Stimulated activated CD8-positive, alpha-beta memory T cell treated with anti-CD3 and anti-CD28 coated beads, Interleukin-4, amount 100 ng/mL, for 1 hour (primary cell): Measurements from ENCODE around the gene IMPDH2.
"Not testable (repeated sequence)": the region's sequence is repeated elsewhere in the genome, so short reads cannot be mapped to it uniquely, and the experiment has no call there.

Experiments used
- DNase-seq, 2 donors: peaks; one replicate each; pipeline ENCODE4 v3.0.0-alpha.2; 2020; ENCODE audit warnings: low read depth in 2 of 2, low spot score in 1 of 2

The IMPDH2 gene

DNA sequence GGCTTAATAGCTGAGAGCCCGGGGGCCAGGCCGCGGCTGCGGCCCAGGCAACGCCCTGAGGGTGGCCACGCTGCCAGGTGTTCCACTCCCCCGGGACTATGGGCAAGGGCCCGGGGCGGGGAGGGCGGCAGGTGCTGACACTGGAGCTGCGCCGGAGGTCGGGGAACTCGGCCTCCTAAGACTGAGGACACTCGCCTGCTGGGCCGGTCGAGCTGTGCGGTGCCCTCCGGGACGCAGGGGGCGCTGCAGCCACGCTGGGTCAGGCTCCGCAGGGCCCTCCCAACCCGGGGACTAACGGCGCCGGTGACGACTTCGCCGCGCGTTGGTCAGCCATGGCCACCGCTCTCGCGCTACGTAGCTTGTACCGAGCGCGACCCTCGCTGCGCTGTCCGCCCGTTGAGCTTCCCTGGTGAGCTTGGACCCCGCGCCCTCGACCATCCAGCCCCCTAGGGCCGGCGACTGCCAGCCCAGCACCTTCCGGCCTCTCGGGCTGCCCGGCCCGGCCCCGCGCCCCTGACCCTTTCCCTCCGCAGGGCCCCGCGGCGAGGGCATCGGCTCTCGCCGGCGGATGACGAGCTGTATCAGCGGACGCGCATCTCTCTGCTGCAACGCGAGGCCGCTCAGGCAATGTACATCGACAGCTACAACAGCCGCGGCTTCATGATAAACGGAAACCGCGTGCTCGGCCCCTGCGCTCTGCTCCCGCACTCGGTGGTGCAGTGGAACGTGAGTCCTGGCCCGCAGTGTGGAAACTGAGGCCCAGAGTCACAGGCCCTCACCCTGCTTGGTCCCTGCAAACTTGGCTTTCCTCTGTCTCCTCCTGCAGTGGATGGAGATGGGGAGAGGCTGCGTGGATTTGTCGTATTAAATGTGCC is 7.1 kb downstream of the IMPDH2 start, which contains the start of gene NDUFAF3:
TSS of gene NDUFAF3 (plus strand) at position 309 of the 875 bp plus-strand sequence. CDS start at position 333, 24 bp downstream.
- DNase-seq: peak; percentile 84

DNA sequence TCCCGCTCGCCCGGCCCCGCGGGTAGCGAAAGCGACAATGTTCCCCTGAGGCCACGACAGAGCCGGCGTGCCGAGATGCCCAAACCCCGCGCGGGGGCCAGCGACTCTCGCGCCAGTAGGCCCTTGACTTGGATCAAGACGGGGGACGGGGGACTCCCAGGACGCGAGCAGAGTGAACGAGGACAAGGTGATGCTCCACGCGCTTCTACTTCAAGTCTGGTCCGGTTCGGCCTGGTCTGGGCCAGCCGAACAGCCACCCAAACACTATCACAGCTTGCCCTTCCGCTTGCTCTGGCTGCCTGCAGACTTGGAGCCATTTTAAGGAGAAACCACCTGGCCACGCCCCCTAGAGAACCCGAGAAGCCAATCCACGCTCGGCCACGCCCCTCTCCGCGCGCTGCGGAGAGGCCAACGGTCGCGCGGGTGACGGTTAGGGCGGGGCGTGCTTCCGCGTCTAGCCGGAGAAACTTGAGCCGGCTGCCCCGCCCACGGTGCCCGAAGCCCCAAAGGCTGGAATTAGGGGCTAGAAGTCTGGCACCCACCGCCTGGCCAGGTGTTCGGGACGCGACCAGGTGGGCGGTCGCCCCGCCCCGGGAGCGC is 7.9 kb downstream of the IMPDH2 start:
- peak; percentile 98 for DNase-seq

DNA sequence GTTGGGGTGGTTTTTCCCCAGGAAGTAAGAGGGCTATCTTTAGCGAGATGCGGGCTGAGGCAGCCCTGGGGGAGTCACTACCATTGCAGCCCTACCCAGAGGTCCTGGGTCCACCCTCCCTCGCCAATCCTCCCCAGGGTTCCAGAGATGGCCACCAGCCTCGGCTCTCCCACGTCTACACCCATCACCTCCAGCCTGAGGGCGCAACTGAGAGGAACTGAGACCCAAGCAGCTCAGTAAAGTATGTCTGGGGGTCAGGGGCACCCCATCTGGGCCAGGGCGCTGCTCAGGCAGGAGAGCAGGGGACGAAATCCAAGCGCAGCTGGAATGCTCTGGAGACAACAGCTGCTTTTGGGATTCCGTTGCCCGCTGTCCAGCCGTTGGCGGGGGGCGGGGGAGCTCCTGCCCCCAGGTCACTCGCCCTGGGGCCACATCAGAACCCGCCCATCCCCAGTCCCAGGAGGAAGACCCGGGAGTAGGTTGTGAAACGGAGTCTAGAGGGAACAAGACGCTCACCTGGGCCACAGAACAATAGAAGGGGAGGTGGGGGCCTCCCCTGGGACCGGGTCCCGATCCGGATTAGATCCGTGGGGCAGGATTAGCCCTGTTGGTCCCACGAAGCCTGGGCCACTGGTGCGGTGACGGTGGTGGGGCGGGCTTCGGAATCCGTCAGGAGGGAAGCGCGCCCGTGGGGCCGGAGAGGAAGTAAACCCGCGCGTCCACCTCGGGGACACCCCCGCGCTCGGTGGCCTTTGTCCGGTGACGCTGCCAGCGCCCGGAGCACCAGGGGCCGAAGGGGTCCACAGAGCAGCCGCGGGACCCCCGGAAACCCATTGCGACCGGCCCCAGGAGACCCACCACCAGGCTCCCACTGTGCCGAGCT is 8.6 kb downstream of the IMPDH2 start:
- no peak for DNase-seq

DNA sequence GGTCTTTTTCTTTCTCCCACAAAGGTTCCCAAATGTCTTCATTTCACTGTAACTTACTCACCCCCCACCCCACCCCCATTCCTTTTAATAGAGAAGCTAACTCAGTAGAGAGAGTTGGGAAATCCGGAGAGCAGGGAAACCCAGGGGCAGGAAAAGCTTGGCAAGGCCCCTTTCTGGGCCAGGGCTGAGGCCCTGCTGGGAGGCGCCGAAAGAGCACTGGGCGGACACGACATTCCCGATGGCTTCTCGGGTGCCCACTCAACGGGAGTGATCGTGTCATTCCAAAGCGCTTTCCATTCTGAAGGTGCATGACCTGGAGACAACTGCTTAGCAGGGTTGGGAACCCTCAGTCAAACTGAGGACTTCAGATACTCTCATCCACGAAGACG is 9.3 kb downstream of the IMPDH2 start:
- DNase-seq: no peak

DNA sequence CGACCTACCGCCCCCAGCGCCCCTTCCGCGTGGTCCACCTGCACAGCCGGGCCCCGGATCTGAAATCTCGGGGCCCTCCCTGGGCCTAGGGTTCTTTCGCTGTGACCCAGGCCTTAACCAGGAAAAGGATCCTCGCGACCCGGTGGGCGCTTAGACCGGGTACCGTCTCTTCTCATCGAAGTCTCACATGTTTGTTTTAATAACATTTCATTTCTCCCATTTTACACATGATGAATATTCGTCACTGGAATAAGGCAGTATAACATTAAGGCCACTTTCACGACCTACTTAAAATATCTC is 10.5 kb downstream of the IMPDH2 start:
- no peak for DNase-seq

DNA sequence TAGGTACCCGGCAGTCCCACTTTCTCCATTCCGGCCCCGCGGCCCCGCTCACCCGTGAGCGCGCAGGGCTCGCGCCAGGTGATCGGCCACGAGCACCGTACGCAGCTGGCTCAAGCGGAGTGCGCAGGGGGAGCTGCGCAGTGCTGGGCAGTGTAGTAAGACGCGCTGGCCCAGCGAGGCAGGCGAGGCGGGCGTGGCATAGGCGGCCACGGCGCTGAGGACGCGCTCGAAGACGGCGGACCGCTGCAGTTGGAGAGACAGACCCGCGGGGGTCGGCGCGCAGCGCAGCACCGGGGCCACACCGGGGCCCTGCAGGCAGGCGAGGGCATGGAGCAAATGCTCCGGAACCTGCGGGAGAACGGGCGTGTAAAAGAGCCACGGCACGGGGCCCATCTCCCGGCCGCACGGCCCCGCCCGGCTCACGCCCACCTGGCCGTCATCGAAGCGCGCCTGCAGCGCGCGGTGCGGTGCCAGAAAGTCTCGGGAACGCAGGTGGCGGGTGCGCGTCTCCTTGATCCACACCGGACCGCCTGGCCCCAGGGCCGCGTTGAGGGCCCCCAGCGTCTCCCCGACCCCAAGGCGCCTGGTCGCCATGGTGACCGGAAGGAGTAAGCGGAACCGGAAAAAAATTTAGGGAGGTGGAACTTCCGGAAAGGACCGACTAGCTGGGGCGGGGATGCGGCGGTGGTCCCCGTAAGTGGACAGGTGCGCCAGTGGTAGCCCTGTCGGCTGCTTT is 11.1 kb downstream of the IMPDH2 start, which contains the start of gene DALRD3:
TSS of gene DALRD3 (minus strand) at position 610 of the 736 bp plus-strand sequence. CDS start at position 594, 16 bp downstream.
- no peak for DNase-seq

DNA sequence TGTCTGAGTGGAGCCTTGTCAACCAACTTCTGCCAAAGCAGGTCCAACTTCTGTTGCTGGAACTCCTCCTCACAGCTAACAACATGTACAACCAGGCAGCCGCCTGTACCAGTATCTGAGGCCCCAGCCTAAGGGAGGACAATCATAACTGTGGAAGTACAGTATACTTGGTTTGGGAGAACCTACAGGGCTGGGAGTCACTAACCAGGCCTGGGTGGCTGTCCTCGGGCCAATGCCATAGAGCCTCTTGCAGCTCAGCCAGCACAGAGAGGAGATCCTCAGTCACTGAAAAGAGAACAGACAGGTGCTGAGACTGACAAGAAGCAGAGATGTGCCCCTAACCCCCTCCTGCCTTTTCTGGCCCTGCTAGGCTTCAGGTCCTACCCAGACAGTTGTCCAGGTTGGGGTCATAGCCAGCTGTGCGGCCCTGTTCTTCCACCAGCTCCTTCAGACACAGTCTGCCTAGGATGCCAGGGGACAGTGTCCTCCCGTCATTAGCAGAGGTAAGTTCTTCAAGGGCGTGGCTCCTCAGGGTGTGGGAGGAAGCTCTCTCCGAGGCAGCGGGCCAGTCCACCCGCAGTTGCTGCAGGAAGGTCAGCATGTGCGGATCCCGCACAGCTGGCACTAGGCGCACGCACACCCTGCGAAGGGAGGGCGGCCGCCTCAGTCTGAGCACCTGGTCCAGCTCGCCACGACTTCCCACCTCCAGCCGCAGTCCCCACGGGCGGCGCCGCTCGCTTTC is 11.8 kb downstream of the IMPDH2 start:
- DNase-seq: no peak

DNA sequence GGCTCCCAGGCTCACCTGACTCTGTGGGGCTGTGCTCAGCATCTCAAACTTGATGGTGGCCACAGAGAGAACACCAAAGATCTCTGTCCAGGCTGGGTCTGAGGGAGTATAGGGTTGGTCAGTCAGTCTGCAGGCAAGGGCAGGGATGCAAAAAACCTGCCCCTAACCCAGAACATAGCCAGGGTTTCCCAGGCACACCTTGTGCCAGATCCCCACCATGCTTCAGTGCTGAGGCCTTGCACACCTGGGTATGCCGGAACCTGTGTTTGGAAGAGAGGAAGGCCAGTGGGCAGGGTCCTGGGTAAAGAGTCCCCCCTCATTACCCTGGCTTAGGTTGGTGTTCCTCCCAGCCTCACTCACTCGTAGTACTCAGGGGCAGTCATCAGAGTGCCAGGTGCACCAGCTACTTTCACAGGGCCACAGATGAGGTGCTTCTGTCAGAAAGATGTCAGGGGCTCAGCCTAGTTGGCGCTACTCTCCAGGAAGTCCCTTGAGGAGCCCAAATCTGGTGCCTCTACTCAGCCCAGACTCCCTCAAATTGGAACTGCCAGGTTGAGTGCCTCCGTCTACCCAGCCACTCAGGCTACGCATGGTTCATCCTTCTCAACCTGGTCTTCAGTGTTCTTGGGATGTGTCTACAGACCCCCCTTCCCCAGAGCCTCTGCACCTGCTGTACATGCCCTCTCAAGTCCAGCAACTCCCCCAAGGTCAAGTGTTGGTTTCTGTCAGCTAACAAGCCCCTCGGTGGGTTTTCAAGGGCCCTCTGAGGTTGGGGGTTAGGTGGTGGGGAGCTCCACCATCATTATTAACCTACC is 12.6 kb downstream of the IMPDH2 start:
- DNase-seq: no peak

DNA sequence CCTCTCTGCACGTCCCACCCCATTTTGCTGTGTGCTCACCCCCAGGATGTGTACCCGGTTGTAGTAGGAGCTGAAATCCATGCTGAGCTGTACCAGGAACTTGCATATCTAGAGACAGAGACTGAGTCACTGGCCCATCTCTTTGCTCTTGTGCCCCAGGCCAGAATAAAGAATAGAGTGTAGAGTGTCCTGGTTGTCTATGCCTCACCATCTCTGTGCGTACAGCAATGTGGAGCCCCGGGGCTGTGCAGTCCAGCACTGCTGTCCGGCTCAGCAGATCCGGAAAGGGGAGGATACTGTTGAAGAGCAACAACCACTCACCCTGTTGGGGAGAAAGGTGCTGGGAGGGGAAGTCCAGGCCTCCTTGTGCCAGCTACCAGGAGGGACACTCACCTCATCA is 13.4 kb downstream of the IMPDH2 start:
- no peak for DNase-seq

DNA sequence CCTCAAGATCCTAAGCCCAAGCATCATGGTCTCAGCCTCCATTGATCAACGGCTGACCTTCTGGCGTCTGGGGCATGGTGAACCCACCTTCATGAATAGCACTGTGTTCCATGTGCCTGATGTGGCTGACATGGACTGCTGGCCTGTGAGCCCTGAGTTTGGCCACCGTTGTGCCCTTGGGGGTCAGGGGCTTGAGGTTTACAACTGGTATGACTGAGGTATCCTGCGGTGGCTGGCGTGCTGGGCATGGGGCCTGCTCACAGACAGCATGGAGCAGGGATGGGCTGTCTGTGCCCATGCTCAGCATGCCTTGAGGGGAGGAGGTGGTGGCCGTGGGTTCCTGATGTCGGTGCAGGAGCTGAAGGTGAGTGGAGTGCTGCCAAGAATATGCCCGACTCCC is 14.1 kb downstream of the IMPDH2 start:
- DNase-seq: no peak

DNA sequence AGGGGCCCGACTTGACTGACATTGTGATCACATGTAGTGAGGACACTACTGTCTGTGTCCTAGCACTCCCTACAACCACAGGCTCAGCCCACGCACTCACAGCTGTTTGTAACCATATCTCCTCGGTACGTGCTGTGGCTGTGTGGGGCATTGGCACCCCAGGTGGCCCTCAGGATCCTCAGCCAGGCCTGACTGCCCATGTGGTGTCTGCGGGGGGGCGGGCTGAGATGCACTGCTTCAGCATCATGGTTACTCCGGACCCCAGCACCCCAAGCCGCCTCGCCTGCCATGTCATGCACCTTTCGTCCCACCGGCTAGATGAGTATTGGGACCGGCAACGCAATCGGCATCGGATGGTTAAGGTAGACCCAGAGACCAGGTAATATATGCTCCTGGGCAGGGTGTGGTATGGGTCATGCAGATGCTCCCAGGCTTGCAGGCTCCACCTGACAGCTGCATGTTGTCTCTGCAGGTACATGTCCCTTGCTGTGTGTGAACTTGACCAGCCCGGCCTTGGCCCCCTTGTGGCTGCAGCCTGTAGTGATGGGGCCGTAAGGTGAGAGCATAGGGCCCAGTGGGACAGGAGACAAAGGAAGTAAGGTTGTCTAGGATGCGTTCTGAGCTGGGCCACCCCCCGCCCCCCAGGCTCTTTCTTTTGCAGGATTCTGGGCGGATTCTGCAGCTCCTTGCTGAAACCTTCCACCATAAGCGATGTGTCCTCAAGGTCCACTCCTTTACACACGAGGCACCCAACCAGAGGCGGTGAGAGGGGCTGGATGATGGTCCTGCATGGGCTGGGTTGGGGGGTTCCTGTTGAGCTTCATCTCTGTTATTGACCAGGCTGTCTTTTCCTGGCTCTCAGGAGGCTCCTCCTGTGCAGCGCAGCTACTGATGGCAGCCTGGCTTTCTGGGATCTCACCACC is 15.2 kb downstream of the IMPDH2 start:
- no peak for DNase-seq

DNA sequence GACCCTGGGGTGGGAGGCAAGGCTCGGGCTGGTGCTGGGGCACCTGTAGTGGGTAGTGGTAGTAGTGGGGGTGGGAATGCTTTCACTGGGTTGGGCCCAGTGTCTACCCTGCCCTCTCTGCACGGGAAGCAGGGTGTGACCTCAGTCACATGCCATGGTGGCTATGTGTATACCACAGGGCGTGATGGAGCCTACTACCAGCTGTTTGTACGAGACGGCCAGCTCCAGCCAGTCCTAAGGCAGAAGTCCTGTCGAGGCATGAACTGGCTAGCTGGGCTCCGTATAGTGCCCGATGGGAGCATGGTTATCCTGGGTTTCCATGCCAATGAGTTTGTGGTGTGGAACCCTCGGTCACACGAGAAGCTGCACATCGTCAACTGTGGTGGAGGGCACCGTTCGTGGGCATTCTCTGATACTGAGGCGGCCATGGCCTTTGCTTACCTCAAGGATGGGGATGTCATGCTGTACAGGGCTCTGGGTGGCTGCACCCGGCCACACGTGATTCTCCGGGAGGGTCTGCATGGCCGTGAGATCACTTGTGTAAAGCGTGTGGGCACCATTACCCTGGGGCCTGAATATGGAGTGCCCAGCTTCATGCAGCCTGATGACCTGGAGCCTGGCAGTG is 16.0 kb downstream of the IMPDH2 start:
- no peak for DNase-seq

DNA sequence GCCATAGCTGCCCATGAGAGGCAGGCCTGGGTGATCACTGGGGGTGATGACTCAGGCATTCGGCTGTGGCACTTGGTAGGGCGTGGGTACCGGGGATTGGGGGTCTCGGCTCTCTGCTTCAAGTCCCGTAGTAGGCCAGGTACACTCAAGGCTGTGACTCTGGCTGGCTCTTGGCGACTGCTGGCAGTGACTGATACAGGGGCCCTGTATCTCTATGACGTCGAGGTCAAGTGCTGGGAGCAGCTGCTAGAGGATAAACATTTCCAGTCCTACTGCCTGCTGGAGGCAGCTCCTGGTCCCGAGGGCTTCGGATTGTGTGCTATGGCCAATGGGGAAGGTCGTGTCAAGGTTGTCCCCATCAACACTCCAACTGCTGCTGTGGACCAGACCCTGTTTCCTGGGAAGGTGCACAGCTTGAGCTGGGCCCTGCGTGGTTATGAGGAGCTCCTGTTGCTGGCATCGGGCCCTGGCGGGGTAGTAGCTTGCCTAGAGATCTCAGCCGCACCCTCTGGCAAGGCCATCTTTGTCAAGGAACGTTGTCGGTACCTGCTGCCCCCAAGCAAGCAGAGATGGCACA is 16.7 kb downstream of the IMPDH2 start:
- no peak for DNase-seq

DNA sequence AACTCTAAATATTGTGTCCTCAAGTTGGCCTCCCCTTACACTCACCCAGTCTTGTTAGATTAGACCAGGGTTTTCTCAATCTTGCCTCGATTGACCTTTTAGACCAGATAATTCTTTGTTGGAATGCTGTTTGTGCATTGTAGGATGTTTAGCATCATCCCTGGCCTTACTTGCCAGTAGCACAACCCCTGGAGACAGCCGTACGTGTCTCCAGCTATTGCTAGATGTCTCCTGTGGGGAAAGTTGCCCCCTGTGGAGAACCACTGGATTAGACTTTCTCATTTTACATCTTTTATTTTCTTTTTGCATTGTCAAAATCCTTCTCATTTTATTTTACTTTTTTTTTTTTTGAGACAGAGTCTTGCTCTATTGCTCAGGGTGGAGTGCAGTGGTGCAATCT is 19.8 kb downstream of the IMPDH2 start:
- DNase-seq: no peak

DNA sequence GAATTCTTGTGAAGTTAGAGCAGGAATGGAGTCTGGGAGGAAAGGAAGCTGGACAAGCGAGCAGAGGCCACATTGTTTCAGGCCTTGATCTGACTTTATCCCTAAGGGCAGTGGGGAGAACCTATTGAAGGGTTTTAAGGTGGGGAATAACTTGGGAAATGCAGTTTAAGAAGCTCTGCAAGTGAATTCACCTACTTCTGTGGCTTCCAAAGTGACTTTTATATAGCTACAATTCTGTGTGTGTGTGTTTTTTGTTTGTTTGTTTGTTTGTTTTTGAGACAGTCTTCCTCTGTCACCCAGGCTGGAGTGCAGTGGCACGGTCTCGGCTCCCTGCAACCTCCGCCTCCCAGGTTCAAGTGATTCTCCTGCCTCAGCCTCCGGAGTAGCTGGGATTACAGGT is 20.6 kb downstream of the IMPDH2 start:
- not testable (repeated sequence) for DNase-seq

DNA sequence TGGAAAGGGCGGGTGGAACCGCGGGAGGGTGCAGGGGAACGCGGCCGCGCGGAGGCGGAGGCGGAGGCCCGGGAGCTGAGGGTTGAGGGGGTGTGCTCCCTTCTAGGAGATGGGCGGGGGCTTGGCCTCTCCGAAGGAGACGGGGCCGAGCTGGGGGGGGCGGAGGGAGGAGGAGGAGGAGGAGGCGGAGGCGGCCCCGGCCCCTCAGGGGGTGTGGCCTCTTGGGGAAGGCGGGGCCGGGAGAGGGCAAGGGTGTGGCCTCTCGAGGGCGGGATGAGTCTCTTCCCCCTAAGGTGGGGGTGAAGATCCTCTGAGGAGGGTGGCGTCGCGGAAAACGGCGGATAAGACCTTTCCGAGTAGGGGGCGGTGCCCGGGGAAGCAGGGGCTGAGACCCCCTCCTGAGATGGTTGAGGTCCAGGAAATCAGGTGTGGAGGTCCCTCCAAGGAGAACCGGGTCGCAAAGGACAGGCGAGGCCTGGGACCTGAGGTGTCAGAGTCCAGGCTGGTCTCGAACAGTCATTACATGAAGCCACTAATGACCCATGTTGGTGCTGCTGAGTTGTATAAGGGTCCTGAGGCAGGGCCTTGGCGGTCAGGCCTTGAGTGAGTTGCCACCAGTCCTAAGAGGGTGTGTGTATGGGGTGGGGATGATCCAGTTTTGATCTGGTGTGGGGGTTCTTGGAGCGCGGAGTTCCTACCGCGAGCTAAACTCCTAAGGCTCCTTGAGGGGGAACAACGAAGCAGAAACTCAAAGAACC is 21.2 kb downstream of the IMPDH2 start:
- peak; percentile 63 to 70 for DNase-seq
